CD4-positive, alpha-beta T cell treated with Interleukin-2 at 100 ng/mL for 4 hours (primary cell): ENCODE results near the gene APRT.
A peak's percentile ranks its signal among the peaks of the same experiment; 100 is the strongest.

Source experiments
- DNase-seq: peaks from one replicate; pipeline ENCODE4 v3.0.0-alpha.2; 2020; ENCODE audit warnings: low spot score

APRT gene

DNA sequence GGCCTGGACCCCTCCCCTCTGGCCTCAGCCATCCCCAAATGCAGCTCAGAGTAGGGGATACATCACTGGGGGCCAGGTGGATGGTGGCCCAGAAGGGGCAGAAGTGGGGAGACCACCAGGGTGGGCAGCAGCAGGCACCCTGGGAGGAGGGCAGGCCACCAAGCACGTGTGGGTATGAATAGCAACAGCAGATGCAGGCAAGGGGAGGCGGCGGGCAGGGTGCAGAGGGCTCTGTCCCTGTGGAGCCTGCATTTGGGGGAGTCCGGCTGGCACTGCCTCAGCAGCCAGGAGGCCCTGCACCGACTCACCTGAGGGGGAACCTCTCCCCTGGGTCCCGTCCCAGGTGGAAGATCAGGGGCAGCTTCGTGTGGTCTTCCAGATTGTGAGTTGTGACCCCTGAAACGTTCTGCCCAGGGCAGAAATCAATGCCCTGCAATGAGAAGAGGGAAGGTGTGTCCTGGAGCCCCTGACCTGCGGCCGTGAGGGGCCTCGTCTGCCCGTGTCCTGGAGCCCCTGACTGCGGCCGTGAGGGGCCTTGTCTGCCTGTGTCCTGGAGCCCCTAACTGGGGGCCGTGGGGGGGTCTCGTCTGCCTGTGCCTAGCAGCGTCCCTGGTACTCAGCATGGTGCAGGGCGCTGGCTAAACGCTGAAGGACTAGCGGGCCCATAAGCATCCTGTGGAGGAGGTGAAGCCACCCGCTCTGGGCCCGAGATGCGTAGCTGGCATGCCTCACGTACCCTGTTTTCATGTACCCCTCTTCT, 10.7 kb upstream of the APRT start:
- DNase-seq = no peak

DNA sequence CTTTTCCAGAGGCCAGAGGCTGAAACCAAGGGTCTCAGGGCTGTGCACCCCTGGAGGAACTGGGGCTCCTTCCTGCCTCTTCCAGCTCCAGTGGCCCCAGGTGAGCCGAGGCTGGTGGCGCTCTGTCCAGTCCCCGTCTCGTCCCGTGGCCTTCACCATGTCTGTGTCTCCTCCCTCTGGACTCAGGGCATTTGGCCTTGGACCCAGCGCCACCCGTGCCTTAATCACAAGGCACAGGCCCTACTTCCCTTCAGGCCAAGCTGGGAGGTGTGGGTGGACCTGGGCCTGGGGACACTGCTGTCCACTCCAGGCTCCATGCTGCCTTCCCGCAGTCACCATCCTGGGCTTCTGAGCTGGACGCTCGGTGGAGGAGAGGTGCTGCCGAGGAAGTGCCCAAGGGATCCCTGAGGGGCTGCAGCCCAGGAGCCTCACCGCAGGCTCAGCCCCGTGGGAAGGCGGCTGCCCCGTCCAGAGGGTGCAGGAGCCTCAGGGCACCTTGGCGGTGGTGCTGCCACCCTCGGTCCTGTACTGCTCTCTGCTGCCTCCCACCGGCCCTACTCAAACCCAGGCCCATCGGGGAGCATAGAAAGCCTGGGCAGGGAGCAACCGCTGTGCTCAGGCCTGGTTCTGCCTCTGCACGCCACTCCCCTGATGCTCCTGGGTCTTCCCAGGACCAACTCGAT, 9.6 kb upstream of the APRT start:
- no peak for DNase-seq

DNA sequence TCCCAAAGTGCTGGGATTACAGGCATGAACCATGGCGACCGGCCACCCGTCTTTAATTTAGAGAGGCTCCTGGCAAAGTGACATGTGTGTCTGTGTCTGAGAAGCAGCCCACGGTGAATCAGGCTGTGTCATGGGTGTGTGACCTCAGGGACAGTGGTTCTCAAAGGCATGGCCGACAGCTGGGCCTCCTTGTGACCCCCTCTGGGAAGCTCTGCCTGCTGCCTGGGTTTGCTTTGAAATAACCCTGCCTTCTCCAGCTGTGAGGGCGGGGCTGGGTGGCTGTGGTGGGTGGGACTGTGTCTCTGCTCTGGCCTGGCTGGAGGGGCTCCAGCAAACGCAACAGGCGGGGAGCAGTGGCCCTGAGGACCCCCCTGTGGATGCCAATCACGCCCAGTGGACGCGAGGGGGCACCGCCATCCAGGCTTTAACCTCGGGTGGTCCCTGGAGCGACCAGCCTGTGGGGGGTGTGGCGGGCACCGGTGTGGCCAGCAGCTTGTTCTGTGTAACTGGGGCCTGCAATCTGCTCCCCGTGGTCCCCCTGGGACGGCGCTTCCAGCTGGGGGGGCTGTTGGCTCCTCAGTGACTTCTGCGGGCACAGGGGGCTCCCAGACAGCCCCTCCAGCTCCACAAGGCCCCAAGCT, 8.8 kb upstream of the APRT start:
- no peak for DNase-seq

DNA sequence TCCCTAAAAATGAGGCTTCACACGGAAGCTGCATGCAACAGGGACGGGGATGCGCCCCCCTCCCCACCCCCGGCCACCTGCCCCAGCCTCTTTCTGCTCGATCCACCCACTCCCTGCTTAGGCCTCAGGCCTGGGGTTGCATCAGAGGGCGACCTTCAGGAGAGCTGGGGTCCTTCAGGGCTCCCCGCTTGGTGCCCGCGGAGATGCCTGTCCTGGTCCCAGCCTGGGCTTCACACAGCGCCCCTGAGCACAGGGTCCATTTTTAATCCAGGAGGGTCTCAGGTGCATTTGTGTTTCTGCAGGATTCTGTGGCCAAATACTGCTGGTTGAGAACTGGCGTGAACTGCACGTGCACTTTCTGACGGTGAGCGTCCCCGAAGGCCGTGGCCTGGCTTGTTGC, 7.4 kb upstream of the APRT start:
- DNase-seq = no peak

DNA sequence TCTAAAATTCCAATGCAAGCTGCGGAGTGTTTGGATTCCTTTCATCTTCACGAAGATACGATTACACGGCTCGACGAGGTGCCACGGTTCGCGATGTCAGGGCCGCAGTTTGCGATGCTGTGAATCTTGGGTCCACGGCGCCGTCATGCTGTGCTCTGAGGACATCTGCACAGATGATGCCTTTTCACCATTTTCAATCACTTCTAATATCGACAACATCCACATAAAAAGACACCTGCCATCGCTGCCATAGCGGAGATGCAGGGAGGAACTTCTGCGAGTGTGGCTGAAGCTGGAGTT, 6.8 kb upstream of the APRT start:
- no peak for DNase-seq

DNA sequence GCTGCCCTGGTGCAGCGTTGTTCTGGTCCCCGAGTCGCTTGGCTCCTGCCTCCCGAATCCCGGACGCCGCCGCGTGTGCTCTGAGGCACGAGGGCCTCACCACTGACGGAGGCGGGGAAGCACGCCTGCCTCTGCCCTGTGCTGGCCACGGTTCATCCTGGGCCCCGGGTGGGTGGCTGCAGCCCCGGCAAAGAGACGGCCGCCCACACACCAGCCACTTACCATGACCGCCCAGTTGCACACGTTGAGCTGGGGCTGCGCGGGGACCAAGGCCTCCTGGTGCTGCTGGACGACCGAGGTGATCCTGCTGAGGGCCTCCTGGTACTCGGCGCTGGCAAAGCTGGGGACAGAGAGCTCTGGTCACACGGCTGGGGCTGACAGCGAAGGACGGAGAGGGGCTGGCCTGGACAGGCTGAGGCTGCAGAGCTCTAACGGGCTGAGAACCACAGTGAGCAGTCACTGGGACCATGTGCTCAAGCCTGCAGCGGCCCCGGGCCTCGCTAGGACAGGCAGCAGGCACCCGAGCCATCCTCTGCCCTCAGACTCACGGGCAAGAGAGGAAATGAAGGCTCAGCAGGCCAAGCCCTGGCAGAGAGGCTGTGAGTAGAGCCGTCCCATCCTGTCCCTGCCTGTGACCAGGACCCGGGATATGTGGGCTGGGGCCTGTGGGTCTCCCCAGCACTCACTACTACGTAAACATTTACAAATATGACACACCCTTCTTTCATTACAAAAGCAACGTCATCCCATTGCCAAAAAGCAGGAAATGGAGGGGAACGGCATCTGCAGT, 6.3 kb upstream of the APRT start:
- DNase-seq = no peak

DNA sequence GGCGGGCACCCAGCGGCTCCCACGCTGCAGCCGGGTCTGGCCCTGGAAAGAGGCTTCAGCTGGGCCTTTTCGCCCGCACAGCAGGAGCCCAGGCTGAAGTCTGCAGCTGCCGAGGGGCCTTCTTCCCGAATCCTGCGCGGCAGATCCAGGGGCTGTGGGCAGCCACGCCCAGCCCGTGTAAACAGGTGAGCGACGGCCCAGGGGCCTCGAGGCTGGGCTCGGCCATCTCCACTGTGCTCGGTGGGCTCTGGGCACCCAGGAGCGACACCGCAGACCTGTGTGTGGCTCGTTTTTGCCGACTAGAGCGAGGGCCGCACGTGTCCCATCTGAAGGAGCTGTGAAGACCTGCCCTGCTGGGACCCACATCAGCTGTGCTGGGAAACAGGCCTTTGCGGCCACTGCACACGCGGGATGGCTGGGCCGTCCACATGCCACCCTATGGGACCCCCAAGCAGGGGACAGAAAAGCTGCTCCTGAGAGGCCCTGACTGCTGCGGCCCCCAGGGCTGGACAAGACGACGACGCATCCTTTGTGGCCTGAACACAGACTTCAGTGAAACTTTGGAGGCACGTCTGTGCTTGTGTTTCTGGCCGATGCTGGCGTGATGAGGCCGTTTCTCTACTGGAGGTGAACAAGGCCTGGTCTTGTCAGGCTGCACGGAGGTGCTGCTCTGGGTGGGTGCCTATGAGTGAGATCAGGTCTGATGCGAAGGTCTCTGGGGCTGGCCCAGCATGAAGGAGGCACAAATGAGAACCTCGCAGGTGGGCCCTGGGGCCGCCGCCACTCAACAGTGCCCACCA, 5.2 kb upstream of the APRT start:
- DNase-seq = no peak

DNA sequence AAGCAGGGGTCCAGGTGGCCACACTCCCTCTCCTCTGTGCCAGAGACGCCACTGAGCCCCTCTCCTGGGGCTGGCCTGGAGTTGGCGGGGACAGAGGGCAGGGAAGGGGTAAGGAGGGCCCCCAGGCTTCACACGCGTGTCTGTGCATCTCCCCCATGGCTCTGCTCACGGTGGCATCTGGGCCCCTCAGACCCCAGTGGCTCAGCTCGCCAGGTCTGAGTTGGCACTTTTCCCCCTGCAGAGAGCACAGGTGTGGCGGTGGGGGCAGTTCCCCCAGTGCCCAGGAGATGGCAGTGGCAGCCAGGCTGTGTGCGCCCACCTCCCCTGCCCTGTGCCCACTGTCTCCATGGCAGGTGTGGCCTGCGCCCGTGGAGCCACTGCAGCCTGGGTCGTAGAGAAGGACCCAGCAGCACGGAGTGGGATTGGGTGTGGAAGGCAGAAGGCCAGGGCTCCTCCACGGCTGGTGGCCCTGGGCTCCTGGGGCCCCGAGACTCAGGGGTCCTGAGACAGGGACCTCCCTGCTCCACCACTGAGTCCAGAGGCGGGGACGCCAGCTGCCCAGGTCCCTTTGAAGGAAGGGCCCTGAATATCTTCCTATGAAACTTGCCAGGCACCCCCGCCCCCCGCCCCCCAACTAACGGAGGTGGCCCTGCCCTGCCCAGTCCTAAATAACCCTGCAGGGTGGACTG, 4.3 kb upstream of the APRT start:
- DNase-seq = peak; percentile 45

DNA sequence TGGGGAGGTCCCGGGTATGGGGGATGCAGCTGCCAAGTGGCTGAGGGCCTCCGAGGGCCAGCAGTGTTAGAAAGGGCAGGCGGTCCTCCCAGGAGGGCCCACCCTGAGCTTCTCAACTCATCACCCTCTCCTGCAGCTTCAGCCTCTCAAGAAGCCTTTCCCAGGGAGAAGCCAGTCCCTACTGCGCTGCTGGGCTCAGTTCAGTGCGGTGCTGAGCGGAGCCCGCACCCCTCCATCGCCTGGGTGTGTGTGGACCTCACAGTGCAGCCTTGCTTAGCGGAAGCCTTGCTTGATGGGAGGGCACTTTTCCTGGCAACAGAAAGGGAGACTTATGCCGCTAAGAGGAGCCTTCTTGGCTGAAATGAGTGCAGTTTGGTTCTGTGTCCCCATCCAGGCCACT, 3.5 kb upstream of the APRT start:
- DNase-seq = no peak

DNA sequence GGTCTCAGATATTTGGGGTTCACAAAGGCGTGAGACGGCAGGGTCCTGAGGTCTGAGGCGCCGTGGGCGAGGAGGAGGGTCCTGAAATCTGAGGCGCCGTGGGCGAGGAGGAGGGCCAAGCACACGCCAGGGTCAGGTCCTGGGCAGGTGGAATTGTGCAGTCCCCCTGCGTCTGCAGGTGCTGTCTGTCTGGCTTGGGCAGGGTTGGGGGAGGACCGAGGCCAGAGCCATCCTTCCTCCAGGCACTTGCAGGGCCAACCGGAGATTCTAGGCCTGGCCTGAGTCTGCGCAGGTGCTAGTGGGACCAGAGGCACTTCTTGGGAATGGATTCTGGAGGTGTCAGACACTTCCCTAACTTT, 2.4 kb upstream of the APRT start:
- no peak for DNase-seq

DNA sequence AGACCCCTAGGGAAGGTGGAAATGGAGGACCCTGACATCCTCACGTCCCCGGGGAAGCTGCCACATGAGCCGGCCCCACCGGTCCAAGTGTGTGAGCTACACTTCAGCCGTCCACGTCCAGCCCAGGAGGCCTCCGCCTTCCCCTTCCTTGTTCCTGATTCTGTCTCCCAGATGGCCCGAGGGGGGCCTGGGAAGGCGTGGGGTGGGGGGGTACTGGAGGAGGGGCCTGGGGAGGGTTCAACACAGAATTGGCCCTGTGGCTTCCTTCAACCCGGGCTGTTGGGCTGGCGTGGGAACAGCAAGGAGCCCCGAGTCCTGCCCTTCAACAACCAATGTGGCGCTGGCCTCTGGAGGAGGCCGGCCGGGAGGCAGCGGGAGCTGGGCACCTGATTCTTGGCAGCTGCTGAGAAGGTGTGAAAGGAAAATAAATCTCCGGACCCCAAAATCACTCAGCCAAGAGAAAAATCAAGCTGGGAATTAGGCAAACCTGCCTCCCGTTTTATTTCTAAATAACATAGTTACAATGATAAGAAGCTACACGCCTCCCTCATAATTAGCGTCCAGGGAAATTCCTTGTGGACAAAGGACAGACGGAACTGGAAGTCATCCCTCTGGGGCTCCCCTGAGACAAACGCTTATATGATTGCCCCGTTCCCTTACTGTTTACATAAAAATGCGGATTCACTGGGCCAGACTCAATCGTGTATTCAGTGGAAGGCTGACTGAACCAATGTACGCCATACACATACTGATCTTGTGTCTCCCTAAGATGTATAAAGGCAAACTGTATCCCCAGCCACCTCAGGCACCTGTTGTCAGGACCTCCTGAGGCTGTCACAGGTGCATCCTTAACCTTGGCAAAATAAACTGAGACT, 1.8 kb upstream of the APRT start:
- no peak for DNase-seq

DNA sequence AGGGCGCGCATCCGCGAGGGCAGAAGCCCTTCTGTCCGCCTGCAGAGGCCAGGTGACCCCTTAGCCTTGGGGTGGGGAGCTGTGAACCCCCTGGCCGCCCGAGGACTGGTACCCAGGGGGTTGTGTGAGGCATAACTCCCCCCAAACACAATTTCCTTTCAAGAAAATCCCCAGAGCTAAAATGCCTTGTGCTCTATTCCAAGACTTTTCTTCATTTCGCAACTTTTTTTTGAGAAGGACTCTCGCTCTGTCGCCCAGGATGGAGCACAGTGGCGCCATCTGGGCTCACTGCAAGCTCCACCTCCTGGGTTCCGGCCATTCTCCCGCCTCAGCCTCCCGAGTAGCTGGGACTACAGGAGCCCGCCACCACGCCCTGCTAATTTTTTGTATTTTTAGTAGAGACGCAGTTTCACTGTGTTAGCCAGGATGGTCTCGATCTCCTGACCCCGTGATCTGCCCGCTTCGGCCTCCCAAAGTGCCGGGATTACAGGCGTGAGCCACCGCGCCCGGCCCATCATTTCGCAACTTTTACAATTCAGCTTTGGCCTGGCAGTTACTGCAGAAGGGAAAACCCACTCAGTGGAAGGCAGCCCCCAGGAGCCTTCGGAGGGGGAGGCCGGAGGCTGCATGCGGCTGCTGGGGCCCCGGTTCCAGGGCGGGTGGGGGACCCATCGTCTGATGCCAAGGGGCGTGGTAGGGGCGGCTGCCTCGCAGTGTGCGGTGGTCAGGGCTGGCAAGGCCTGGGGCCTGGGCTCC, 963 bp upstream of the APRT start:
- peak; percentile 21 for DNase-seq

DNA sequence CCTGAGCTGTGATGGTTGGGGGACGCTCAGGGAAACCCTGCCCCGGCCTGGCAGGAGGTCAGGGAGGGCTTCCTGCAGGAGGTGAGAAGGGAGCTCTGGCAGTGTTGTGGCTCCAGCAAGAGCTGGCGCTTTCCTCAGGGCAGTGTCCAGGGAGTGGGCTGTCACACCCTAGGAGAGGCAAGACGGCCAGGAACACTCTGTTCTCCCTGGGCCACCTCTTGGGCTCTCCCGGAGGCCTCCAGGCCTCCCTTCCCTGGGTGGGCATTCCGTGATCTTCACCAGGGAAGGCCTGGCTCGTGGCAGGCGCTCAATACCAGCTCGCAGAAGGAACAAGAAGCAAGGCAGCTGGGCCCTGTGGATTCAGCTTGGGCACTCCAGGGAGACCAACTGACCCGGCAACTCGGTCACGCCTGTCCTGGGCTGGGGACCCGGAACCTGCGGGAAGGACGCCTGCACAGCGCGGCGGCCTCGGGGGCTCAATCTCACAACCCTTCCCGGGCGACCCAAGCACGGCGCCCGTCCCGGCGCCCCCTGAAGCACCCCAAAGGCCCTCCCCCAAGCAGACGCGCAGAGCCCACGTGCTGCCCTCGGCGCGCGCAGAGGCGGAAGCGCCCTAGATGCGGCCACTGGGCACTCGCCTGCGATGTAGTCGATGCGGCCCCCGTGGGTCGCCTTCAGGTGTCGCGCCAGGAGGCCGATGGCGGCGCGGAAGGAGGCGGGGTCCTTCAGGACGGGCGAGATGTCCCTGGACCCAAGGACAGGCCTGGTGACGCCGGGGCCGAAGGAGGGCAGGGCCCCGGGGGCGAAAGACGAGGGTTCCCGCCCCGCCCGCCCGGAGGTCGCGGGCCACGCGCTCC, 588 bp downstream of the APRT start:
- peak; percentile 60 for DNase-seq

DNA sequence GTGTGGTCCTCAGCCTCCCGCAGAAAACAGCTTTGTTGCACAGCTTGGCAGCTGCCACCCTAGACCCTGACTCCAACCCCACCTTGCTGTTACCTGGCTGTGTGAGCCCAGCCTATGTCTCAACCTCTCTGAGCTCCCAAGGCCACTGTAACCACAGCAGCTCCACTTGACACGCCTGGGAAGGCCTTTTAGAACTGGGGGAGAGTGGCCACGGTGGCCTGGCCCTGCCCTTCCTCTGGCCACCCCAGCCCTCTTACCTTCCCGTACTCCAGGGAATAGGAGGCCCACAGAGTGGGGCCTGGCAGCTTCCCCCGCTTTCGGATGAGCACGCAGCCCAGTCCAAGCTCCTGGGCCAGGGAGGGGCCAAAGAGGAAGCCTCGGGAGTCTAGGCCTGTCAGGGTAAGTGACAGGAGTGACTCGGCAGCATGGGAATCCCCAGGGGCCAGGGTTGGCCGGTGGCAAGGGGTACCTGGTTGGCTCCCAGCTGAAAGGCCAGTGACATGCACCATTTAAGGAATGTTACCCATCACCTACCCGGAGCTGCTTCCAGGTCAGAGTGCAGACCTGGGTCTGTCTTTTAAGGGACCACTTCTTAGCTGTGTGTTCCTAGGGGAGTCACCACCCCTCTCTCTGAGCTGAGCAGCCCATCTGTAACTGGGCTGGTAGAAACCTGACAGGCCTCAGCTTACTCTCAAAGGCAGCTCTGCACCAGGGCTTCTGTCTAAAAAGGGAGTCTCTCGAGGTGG, 1.4 kb downstream of the APRT start:
- no peak for DNase-seq

DNA sequence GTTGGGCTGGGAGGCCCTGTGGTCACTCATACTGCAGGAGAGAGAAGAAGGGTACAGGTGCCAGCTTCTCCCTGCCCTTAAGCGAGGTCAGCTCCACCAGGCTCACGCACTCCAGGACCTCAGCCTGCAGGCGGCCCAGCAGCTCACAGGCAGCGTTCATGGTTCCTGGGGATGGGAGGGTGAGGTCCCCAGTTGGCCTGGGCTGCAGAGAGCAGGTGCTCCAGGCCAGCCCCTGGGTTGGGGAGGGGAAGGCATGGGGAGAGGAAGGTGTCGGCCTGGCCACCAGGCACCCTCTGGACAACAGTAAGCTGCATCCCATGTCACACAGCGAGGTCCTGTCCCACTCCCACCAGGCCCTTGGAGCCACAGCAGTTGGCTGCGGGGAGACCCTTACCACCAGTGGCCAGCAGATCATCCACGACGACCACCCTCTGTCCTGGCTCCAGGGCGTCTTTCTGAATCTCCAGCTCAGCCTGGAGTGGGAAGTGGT, 2.0 kb downstream of the APRT start:
- no peak for DNase-seq

DNA sequence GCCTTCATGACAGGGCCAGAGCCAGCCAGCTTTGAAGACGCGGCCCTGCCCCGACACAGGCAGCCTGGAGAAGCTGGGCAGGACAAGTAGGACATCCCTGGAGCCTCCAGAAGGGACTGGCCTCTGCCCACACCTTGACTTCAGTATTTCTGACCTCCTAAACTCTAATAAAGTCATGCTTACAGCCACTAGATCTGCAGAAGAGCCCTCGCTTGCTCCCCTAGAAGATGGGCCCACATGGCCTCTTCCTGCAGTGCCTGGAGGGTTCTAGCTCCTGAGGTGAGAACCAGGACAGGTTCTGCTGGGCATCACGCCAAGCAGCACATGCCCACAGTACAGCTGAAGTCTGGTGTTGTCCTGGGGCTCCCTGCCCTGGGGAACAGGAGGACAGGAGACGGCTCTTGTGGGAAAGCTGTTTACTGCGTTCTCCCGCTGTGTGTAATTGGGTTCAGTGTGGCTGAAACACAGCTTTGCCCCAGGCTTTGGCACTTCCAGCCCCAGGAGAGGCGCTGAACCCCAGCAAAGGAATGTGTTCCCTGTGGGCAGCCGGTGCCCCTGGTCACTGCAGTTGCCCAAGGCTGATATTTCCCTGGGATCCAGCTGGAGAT, 2.6 kb downstream of the APRT start:
- DNase-seq = no peak
